NCI-H1436 treated with DMSO at 0.1 percent for 48 hours (cell line): ENCODE results near the gene GLG1.
"Not testable (repeated sequence)": the region's sequence is repeated elsewhere in the genome, so short reads cannot be mapped to it uniquely, and the experiment has no call there.

Source experiments
- DNase-seq: peaks from one replicate; lab custom pipeline; 2025; lab: John Stamatoyannopoulos, UW

GLG1 gene

GRCh38 chr16:74443624-74444346 is 163.1 kb downstream of the GLG1 start:
- DNase-seq, result not testable (repeated sequence)

GRCh38 chr16:74439685-74440084 is 167.2 kb downstream of the GLG1 start:
- DNase-seq, result no peak

- DNase-seq, result no peak
Measured at GRCh38 chr16:74438492-74438979, 168.4 kb downstream of the GLG1 start.

GRCh38 chr16:74431516-74431915 is 175.4 kb downstream of the GLG1 start:
- no peak for DNase-seq

- DNase-seq, result not testable (repeated sequence)
Measured at GRCh38 chr16:74430036-74430712, 176.7 kb downstream of the GLG1 start.

GRCh38 chr16:74428493-74428892 is 178.4 kb downstream of the GLG1 start:
- not testable (repeated sequence) for DNase-seq

GRCh38 chr16:74425751-74426150 is 181.2 kb downstream of the GLG1 start:
- not testable (repeated sequence) for DNase-seq

GRCh38 chr16:74423721-74424120 is 183.2 kb downstream of the GLG1 start:
- DNase-seq, result not testable (repeated sequence)

GRCh38 chr16:74422086-74422485 is 184.8 kb downstream of the GLG1 start:
- DNase-seq, result not testable (repeated sequence)

- DNase-seq, result not testable (repeated sequence)
Measured at GRCh38 chr16:74421482-74421785, 185.5 kb downstream of the GLG1 start.

- not testable (repeated sequence) for DNase-seq
Measured at GRCh38 chr16:74420612-74421481, 186.1 kb downstream of the GLG1 start, which contains the start of gene CLEC18B. Gene CLEC18B, minus strand, starts transcription at chr16:74421478. Its CDS starts 208 bp downstream, at chr16:74421270.

- not testable (repeated sequence) for DNase-seq
Measured at GRCh38 chr16:74419811-74420210, 187.1 kb downstream of the GLG1 start.

GRCh38 chr16:74417897-74418296 is 189.0 kb downstream of the GLG1 start:
- DNase-seq, result not testable (repeated sequence)

- not testable (repeated sequence) for DNase-seq
Measured at GRCh38 chr16:74413920-74414319, 193.0 kb downstream of the GLG1 start.

- DNase-seq, result not testable (repeated sequence)
Measured at GRCh38 chr16:74413485-74413884, 193.4 kb downstream of the GLG1 start.

- DNase-seq, result not testable (repeated sequence)
Measured at GRCh38 chr16:74412775-74413390, 194.0 kb downstream of the GLG1 start.

- DNase-seq, result not testable (repeated sequence)
Measured at GRCh38 chr16:74412138-74412774, 194.7 kb downstream of the GLG1 start.

GRCh38 chr16:74410981-74411380 is 195.9 kb downstream of the GLG1 start:
- DNase-seq, result not testable (repeated sequence)

GRCh38 chr16:74410057-74410957 is 196.6 kb downstream of the GLG1 start:
- DNase-seq, result not testable (repeated sequence)
